GM12874 (cell line): ENCODE measurements around the gene ELN.

Experiments used
- TF ChIP-seq, protein P1 (sequence below): IDR thresholded peaks from 2 replicates; pipeline ENCODE4 v1.5.1; 2011; ENCODE audit warnings: low read depth, mild to moderate bottlenecking, control low read depth, low read length, moderate library complexity; ENCODE audit not compliant: insufficient read depth

Gene ELN

DNA sequence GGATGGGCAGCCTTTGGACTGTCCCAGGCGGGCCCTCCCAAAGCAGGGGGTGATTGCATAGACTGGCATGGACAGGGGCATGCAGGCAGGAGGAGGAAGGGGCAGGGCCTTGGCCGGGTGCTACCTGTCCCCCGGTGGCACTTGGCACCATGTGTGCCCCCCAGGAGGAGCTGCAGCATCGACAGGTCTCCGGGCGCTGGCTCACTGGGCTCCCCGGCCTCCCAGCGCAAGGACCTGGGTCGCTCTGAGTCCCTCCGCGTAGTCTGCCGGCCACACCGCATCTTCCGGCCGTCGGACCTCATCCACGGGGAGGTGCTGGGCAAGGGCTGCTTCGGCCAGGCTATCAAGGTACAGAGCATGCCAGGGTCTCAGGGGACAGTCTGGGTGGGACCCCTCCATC is 78.9 kb downstream of the ELN start:
- TF ChIP-seq, protein P1, sequence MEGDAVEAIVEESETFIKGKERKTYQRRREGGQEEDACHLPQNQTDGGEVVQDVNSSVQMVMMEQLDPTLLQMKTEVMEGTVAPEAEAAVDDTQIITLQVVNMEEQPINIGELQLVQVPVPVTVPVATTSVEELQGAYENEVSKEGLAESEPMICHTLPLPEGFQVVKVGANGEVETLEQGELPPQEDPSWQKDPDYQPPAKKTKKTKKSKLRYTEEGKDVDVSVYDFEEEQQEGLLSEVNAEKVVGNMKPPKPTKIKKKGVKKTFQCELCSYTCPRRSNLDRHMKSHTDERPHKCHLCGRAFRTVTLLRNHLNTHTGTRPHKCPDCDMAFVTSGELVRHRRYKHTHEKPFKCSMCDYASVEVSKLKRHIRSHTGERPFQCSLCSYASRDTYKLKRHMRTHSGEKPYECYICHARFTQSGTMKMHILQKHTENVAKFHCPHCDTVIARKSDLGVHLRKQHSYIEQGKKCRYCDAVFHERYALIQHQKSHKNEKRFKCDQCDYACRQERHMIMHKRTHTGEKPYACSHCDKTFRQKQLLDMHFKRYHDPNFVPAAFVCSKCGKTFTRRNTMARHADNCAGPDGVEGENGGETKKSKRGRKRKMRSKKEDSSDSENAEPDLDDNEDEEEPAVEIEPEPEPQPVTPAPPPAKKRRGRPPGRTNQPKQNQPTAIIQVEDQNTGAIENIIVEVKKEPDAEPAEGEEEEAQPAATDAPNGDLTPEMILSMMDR, result no peak

DNA sequence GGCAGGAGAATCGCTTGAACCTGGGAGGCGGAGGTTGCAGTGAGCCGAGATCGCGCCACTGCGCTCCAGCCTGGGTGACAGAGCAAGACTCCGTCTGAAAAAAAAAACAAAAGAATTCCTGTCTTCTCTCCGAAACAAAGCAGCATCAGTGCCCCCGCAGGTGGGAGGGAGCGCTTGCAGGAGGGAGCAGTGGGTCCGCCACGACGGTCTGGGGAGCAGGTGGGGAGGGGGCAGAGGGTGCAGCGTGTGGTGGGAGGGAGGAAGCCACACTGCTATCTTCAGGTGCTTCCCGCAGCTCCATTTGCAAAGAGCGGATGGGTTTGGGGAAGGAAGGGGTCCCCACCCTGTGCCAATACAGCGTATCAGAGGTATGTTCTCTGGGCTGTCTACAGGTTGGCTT is 87.4 kb downstream of the ELN start:
- TF ChIP-seq, protein P1, result no peak

DNA sequence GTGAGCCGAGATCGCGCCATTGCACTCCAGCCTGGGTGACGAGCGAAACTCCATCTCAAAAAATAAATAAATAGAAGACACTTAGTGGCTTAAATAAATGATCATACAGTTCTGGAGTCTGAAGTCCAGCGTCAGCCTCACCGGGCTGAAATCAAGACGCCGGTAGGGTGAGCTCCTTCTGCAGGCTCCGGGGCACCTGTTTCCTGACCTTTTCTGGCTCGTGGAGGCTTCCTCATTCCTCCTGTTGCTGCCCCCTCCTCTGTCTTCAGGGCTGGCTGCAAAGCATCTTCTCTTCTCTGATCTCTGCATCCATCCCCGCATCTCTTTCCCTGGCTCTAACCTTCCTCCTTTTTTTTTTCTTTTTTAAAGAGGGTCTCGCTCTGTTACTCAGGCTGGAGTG is 88.4 kb downstream of the ELN start:
- TF ChIP-seq, protein P1, result no peak
